SKM-1 (cell line): ENCODE measurements around the gene GOSR2.
"Not testable (repeated sequence)": the region's sequence is repeated elsewhere in the genome, so short reads cannot be mapped to it uniquely, and the experiment has no call there.

Experiments used
- DNase-seq: peaks from one replicate; lab custom pipeline; 2025; ENCODE audit not compliant: unreplicated experiment; lab: John Stamatoyannopoulos, UW

Gene GOSR2

GRCh38 chr17:46984892-46985291, 61.9 kb downstream of the GOSR2 start:
- DNase-seq: no peak

GRCh38 chr17:46986366-46986765, 63.4 kb downstream of the GOSR2 start:
- DNase-seq: no peak

- DNase-seq: not testable (repeated sequence)
These were observed 65.0 kb downstream of the GOSR2 start for GRCh38 chr17:46987927-46988326.

- DNase-seq: no peak
These were observed 66.9 kb downstream of the GOSR2 start for GRCh38 chr17:46989637-46990431.

- no peak for DNase-seq
These were observed 68.7 kb downstream of the GOSR2 start for GRCh38 chr17:46991617-46992016.
